D341Med (cell line): ENCODE measurements around the gene PRSS50.
A peak's percentile ranks its signal among the peaks of the same experiment; 100 is the strongest.
"Not testable (repeated sequence)": the region's sequence is repeated elsewhere in the genome, so short reads cannot be mapped to it uniquely, and the experiment has no call there.

Source experiments
- DNase-seq: peaks from one replicate; pipeline ENCODE4 v3.0.0; 2012; ENCODE audit warnings: low spot score

PRSS50 gene

DNA sequence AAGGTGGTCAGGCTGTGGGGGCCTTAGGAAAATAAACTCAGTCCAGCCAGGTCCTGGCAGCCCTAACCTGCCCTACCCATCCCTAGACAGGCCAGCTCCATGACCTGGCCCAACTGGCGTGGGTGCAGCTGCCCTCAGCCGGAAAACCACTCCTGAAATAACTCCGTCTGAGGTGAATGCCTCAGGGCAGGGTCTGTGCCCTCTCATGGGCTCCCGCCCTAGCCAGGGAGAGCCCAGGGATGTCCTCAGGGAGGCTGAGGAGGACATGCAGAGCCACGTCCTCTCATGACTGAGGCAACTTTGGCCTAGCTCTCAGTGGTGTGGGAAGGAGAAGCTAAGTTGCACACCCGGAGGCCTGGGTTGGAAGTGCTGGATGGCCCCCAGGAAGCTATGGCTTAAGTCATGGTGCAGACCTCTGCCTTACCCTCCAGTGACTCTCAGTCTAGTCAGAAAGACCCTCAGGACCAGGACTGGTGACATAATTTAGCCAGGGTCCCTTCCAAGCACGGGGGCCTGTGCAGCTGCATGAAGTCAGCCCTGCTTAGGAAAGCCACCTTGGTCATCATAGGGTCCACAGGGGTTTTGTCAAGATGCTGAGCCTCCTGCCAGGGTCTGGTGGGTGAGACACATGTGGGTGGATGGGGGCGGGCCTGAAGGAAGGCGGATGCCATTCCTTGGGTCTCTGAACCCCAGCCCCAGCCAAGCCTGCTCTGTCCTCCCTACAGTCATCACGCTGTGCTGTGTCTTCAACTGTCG, 9.1 kb downstream of the PRSS50 start:
- DNase-seq: no peak

DNA sequence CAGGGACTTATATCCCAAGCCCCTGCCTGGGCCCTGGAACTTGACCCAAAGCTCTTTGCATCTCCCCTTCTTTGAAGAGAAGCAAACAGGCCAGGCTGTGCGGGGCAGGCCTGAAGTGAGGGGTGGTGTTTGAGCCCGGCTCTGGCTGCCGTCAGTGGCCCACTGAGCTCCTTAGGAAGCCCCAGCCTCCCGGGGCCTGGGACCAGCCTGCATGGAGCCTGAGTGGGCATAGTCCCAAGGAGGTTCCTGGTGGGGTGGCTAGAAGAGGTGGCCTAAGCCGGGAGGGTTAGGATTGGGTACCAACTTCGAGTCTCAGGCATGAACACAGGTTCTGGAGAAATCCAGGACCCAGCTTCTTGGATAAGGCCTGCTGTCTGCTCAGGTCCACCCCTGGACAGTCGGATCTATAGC, 10.1 kb downstream of the PRSS50 start:
- DNase-seq: no peak

DNA sequence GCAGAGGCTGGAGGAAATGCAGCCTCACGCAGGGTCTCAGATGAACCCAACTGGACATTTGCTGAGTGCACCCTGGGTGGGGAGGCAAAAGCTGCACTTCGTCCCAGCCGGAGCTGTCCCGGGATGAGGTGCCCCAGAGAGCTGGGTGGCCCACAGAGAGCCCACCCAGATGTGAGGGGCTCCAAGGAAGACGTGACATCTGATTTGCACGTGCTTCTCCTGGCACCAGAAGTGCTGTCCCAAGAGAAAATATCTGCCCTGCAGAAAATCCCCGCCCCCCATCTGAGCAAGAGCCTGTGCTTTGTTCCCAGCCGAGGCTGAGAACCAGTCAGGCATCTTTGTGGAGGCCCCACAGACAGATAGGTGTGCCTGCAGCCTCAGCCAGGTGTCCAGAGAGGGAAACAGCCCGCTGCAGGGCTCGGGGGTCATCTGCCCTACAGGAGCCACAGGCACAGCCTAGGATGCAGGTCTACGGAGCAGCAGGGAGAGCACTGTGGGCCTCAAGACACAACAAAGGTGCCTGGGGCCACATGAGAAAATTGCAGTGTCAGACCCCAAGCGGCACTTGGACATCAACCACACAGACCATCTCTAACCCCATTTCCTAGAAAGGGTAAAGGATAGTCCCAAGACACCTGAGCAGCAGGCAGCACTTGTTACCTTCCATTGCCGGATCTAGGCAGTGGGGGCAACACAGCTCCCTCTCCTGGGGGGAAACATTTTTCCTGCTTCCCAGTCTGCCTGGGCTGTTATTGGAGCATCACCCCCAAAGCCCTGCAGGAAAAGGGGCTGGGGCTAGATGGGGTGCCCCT, 10.7 kb downstream of the PRSS50 start:
- DNase-seq: no peak

DNA sequence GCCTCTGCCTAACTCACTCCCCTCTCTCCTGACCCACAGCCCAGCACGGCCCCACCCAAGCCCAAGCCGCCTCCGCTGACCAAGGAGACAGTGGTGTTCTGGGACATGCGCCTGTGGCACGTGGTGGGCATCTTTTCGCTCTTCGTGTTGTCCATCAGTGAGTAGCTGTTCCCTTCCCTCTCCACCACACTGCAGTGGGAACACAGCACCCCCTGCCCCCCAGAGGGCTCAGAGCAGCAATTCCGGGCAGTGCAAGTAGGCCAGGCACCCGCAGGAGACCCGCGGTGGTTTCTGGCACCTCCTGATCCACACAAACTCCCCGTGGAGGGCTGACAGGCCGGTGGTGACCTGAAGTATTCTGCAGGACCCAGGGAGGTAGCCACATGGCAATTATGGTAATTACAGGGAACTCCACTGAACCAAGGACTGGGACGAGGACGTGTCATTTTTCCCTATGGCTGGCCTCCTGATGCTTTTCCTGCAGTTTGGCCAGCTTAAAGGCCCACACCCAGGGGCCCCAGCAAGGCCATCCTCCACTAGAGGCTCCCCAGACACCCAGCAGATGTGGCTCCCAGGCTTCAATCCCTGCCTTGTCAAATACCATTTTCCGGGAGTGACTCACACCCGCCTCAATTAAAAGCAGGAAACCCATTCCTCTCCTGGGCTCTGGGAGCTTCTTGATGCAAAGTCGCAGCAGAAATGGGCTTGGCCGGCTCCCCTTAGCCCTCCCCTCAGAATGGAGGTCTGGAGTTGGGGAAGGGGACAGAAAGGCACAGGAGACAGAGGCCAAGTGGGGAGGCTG, 11.7 kb downstream of the PRSS50 start:
- DNase-seq: no peak

DNA sequence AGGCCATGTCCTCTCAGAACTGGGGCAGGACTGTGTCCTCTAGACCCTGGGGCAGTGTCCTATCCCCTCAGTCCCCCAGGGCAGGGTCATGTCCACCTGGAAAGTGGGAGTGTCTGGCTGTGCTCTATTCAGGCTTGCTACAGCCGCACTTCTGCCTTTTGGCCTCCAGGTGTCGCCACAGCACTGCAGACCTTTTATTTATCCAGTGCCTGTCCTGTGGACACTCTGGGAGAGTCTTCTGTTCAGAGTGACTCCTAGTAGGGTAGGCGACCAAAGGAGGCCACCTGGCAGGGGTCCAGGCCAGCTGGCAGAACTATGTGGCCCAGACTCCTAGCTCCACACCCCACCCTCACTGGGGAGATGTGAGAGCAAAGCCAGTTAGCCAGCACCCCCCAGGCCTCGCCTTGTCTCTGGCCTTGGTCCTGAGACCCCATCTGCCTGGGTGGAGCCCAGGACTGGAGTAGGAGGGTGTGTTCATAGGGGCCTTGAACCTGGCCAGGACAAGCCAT, 12.6 kb downstream of the PRSS50 start:
- peak; percentile 80 for DNase-seq

DNA sequence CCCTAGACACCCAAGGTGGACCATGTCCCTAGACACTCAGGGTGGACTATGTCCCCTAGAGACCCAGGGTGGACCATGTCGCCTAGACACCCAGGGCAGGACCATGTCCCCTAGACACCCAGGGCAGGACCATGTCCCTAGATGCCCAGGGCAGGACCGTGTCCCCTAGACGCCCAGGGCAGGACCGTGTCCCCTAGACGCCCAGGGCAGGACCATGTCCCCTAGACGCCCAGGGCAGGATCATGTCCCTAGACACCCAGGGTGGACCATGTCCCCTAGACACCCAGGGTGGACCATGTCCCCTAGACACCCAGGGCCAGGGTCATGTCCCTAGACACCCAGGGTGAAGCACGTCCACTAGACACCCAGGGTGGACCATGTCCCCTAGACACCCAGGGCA, 13.3 kb downstream of the PRSS50 start:
- not testable (repeated sequence) for DNase-seq

DNA sequence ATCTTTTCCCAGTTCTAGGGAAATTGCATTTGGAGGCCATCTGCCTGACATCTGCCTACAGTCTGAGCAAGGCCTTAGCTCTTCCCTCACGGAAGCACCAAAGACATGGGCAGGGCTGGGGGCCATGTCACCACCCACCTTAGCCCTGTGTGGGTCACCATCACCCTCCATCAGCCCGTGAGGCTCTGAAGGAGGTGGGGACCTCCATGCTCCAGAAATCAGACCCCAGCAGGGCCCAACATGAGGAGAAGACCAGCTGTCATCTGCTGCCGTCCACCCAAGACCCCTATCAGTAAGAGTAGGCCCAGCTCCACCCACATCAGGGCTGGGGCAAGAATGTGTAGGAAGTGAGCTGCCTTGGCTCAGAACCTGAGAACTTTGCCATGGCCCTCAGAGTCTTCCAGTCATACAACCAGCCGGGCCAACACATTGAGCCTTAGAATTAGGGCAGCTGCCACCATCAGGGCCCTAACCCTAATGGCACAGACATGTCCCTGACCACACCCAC, 14.6 kb downstream of the PRSS50 start:
- DNase-seq: no peak

DNA sequence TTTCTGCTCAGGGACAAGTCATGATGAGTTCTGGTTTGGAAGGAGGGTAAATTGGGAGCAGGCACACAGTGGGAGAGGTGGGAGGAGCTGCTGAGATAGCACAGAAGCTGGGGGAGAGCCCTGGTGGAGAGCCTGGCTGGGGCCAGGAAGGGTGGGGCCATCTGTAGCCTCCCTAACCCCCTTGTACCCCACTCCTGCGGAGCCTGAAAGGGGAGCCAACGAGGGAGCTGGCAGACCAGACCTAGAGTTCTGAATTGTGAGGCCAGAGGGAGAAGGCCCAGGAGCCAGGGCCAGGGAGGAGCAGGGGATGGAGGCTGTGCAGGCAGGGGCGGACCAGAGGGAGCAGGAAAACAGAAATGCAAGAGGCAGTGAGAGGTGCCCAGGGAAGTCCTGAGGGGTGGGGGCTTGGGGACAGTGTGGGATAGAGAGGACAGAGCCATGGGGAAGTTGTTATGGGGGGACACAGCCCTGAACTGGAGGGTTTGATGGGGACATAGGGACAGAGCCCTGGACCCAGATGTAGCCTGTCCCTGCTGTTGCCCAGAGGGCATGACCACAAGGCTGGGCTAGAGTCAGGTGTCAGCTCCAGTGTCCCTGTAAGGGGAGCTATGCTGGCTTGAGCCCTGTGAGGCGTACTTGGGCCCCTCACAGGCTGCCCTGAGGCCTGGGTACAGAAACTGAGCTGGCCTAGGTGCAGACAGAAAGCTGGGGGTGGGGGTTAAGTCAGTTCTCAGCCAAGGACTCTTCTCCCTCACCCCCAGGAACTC, 15.2 kb downstream of the PRSS50 start:
- no peak for DNase-seq

DNA sequence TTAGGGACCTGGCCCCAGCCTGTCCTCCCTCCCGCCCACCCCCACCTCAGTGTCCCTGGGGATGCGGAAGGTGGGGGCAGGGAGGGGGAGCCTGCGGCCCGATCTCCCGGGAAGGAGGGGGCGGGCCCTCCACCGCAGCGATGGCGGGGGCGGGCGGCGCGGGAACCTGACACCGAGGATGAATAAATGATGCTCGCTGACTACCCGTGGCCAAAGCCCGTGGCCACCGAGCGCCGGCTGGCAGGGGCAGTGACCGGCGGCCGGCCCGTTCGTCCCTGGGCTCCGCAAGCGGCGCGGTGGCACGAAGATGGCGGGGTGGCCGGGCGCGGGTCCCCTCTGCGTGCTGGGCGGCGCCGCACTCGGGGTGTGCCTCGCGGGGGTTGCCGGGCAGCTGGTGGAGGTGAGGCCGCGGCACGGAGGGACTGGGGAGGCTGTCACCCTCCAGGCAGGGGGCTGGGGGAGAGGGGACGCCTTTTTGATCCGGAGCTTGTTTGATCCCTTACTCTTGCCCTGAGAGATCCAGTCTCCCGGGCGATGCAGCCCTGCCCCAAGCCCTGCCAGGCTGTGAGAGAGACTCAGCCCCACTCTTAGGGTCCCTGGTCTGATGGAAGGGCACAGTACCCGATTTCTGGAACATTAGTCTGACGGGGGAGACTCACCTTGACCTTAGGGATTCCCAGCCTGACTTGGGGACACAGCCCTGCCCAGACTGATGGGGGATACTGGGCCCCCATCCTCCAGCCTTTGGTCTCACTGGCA, 16.3 kb downstream of the PRSS50 start, which contains the start of gene TMIE:
TMIE (plus strand) TSS at position 212 of the 759 bp plus-strand sequence; CDS start at position 308, 96 bp downstream.
- peak; percentile 54 for DNase-seq

DNA sequence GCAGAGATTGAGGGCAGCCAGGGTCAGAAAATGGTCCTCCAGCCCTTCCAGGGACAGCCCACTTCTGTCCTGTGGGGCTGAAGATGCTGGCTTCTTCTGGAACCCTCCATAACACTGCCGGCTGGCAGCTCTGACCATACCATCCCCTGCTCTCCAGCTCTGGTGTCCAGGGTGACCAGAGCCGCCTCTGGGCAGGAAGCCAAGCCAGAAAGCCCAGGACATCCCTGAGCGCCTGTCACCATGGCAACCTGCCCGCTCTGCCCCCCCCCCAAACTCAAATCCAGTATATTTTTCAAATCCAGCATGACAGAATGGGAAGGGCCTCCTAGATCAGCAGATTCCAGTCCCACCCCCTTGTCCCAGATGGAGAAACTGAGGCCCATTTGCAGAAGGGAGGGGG, 16.9 kb downstream of the PRSS50 start:
- no peak for DNase-seq

DNA sequence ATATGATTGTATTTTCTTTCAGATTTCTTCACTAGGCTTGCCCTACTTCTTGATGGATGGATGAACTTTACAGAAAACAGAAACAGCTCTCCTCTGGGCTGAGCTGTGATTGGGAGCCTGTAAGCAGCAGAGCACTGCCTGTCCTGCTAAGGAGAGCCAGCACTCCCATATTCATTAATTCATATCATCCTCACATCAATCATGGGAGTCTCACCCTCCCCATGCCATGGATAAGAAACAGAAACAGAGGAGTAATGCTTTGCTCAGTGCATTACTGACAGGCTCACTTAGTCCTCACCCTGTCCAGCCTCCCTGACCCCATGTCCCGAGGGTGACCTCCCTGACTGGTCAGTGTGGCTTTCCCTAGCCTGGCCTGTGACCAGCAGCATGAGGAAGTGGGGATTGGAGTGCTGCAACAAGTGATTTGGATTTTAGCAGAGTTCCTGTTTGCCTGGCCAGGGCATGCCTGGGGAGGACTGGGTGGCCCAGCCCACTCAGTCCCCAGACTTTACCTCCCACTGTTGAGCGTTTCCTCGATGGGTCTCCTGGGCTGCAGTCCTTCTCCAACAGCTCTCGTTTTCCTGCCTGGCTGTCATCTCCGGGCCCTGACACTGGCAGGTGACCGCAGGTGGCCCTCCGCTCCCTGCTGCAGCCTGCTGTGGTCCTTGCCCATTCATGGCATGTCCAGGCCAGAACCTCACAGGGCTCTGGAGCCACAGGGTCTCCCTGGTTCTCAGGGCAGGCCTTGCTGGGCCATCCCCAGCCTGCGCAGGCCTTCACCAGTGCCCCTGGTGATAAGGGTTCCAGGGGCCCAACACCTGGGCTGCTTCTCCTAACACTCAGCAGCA, 17.8 kb downstream of the PRSS50 start:
- DNase-seq: no peak

DNA sequence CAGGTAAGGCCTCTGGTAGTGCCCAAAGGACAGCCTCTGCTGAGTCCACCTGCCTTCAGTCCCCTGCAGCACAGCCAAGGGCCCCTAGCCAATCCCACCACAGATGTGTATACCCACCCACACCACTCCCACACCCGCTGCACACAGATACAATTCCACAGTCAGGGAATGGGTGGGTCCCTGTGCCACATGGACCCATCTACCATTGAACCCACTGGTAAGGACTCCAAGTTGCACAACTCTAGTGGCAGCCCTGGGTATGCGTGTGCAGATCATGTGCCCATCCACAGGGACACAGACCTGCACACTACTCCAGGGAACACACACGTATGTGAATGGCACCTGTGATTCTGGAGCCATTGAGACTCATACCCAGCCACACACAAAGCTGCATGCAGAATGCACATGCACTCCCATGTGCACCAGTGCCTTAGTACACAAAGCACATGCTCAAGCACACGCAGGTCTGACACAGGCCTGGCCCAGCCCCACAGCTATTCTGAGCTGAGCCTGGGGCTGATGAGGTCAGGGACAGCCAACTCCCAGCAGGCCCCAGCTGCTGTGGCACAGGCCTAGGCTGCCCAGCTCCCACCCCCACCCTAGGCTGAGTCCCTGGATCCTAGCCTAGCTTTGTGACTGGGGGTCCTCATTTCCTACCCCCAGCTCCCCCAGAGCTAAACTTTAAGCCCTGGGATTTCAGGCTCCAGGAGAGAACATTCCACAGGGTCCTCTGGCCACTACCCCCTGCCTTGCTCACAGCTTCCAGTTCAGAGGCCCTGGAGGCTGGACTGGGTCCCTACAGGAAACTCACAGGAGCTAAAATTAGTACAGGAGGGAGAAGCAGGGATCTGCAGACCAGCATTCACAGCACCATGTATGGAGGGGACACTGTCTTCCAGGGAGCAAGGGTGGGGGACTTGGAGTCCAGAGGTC, 21.4 kb downstream of the PRSS50 start:
- no peak for DNase-seq

DNA sequence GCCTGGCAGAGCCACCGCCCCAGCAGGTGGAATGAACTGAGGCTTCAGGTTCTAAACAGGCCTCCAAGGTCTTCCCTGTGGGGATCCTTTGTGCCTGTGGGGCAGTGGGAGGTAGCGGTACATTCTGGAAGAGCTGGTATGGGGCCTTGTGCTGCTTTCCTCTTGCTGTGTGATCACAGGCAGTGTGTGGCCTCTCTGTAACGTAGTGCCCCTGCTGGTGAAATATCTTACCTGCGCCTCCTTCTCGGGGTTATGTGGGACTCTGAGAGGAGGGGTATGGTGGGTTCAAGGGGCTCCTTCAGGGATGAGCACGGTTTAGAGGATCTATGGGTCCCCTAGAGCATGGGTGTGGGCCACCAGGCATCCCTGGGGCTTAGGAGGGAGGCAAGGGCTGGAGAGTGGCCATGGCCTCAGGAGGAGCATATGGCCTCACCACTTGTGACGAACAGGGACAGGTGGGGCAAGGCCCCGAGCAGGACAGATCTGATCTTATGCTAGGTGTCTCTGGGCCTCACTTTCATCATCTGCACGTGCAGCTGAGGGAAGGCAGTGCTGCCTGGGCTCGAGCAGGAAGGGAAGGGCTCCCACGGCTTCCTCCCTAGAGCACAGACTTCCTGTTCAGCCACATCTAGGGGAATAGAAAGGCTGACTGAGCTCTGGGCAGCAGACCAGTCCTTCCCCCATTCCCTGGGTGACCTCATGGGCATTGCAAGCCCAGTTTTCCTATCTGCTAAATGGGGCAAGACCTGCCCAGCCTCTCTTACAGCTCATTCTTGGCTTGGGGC, 22.3 kb downstream of the PRSS50 start:
- no peak for DNase-seq

DNA sequence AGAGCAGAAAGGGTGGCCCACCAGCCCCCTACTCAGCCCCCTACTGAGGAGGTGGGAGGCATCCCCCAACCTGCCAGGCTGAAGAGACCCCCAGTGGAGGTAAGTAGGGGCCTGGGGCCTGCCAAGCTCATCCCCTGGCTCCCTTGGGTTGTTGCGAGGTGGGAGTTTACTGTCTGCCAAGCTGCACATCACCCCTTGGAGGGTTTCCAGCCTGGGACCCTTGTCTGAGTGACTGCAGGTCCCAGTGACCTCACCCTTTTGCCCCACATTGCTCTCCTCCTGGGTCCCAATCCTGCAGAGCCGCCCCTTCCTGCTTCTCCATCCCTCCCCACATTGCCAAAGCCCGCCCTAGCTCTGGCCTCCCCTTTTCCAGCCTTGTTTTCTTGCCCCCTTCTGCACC, 23.1 kb downstream of the PRSS50 start:
- no peak for DNase-seq

DNA sequence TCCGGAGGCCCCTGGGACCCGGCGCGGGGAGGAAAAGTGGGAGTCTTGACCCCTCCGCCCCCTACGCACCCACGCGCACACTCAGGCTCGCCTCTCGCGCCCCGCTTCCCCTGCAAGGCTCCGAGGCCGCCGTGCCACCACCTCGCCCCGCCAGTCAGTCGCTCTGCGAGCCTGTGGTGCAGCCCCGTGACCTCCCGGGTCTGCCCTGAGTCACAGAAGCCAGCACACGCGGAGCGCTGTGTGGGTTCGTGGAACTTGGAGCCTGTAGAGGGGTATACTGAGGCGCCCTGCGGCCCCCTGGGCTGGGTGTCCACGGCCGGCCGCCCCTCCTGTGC, 23.8 kb downstream of the PRSS50 start:
- DNase-seq: no peak

DNA sequence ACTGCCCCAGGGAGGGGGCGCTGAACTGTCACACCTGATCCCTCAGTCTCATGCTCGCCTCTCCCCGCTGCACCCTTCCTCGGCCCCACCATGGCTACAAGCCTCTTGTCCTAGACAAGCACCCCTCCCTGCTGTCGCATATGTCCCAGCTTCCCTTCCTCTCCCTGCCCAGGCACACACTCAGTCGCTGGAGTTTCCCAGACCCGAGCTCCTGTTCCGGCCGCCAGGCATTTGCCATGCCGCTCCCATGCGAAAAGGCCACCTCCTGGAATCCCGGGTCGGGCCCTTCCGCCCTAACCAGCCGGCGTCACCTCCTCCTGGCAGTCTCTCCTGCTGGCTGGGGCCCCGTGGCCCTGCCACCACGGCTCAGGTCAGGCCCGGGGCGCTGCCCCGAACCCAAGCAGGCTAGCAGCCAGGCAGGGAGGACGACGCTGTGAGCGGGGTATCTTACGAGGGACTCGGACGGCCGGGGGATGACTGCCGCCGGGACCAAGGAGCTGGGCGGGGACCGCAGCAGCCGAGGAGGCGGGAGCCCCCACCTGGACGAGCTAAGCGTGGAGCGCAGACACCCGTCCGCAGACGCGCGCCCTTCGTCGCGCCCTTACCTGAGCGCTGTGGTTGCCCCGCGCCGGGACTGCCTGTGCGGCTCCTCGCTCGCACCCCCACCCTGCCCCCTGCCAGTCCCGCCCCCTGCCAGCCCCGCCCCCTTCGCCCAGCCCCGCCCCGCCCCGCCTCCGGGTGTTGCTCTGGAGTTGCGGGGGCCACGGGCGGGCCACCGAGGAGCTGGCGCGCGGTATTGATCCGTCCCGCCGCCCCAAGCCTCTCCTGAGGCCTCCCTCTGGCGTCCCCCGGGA, 24.4 kb downstream of the PRSS50 start, which contains the start of gene ALS2CL:
ALS2CL (minus strand) TSS at position 642 of the 854 bp plus-strand sequence. CDS start 4,239 bp downstream, outside the sequence.
- peak; percentile 53 for DNase-seq

DNA sequence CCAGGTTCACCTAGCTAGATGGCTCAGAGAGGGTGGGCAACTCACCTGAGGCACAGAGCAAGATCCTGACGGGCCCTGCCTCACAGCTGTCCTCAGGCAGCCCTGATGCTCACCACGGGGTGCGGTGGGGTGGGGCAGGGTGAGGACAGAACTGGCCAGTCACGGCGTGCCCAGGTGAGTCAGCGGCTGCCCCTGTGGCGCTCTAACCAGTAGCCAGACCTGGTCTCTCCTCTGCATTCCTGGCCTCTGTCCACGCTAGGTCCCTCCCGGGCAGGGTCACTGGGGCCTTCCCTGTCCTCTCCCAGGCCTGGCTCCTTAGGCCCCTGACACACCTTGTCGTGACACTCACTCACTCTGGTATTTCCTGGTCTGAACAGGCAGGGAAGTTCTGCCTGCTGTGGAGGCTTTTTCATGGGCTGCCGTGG, 25.1 kb downstream of the PRSS50 start:
- no peak for DNase-seq
